Measurements from ENCODE around the gene TDRD1. TPM values are rescaled to one million over a fixed set of nuclear protein-coding genes. Genes with fewer than 3 reads are reported as not detected.

The TDRD1 gene
- total RNA-seq, 1 donor from 2014 or later, result not detected

DNA sequence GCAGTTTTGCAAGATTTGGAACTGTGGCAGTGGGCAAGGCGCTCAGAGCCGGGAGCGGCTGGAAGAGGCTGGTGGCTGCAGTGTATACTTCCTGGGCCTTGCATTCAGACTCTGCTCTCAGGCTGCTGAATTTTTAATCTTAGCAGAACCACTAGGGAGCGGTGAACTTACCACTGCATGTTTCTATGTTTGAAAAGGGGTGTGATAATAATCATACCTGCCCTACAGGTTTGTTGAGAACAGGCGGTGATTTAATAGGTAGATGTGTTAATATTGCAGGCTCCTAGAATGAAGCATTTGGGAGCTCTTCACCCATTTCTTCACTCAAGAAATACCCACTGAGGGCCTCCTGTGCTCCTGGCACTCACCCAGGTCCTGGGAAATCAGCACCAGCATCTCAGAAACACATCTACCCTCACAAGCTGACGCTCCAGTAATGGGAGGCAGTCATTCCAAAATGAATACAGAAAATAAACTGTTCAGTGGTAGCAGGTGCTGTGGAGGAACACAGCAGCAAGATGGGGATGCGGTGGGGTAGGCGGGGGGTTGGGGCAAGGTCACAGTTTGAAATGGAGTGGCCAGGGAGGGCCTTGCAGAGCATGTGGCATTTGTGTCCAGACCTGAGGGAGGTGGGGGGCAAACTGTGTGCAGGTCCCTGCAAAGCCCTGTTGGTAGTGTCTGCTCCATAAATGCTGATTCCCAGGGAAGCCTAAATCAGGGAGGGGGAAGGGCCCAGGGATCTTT, 100.9 kb downstream of the TDRD1 start:
- TF ChIP-seq, protein P1, sequence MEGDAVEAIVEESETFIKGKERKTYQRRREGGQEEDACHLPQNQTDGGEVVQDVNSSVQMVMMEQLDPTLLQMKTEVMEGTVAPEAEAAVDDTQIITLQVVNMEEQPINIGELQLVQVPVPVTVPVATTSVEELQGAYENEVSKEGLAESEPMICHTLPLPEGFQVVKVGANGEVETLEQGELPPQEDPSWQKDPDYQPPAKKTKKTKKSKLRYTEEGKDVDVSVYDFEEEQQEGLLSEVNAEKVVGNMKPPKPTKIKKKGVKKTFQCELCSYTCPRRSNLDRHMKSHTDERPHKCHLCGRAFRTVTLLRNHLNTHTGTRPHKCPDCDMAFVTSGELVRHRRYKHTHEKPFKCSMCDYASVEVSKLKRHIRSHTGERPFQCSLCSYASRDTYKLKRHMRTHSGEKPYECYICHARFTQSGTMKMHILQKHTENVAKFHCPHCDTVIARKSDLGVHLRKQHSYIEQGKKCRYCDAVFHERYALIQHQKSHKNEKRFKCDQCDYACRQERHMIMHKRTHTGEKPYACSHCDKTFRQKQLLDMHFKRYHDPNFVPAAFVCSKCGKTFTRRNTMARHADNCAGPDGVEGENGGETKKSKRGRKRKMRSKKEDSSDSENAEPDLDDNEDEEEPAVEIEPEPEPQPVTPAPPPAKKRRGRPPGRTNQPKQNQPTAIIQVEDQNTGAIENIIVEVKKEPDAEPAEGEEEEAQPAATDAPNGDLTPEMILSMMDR (conservative IDR thresholded peaks at IDR 0.05; ENCODE audit: low read depth, low read length), result no peak
- DNase-seq (ENCODE audit: low read depth), result no peak
- H3K4me3 ChIP-seq (ENCODE audit: low read depth, low read length), result no peak overlapping the region

DNA sequence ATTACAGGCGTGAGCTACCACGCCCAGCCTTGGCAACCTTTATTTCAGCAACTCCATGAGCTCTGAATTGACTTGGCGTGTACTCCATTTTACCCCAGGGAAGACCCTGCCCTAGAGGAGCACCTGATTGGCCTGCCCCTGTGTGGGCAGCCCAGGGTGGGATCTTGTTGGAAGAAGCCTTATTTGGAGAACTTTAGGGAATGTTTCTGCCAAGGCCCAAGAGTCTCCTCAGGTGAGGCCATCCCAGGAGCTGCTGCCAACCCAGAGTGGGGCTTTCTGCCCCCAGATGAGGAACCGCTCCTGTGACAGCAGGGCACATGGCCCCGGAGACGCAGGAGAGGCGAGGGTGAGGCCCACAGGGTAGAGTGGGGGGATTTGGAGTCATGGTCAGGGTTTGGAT, 101.9 kb downstream of the TDRD1 start:
- no peak overlapping the region for H3K4me3 ChIP-seq (ENCODE audit: low read depth, low read length)
- DNase-seq (ENCODE audit: low read depth), result no peak
- TF ChIP-seq, protein P1 (conservative IDR thresholded peaks at IDR 0.05; ENCODE audit: low read depth, low read length), result no peak

DNA sequence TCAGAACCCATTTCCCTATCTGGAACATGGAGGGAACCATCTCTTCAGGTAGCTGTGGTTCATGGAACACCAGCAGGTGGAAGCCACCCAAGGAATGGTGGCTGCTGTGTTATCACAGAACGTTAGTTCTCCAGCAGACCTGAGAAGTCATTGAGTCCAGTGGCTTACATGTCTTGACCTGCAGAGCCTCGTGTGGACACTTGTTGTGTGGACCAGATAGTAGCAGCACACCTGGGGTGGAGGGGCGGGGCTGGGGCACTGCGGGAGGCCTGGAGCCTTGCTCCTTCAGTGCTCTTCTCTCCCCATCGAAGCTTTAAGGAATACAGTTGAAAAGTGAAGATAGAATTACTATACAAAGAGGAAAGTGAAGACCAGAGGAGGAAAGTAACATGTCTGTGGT, 102.3 kb downstream of the TDRD1 start:
- H3K4me3 ChIP-seq (ENCODE audit: low read depth, low read length), result no peak overlapping the region
- TF ChIP-seq, protein P1 (conservative IDR thresholded peaks at IDR 0.05; ENCODE audit: low read depth, low read length), result no peak

More for the DNA sequence above, 102.3 kb downstream of the TDRD1 start:
- DNase-seq (ENCODE audit: low read depth), result no peak

Other genes starting within 250 kb of the TDRD1 start
- gene ADRB1, start 135.5 kb upstream of the TDRD1 start, total RNA-seq, result 0.06 and 0.22 TPM in 2 replicates
- gene CCDC186, start 5.2 kb upstream of the TDRD1 start, total RNA-seq, result 9.8 and 22.1 TPM in 2 replicates
- gene VWA2, start 59.9 kb downstream of the TDRD1 start, total RNA-seq, result 0.43 and 1.2 TPM in 2 replicates
- gene AFAP1L2, start 225.1 kb downstream of the TDRD1 start, total RNA-seq, result 9.6 and 14.2 TPM in 2 replicates

All from epithelial cell of proximal tubule (primary cell).